Left renal cortex interstitium (tissue), 4 donors: ENCODE data around the gene ARHGAP23. TPM values are rescaled to one million over a fixed set of nuclear protein-coding genes. Genes with fewer than 3 reads are reported as not detected.
"Not testable (repeated sequence)": the region's sequence is repeated elsewhere in the genome, so short reads cannot be mapped to it uniquely, and the experiment has no call there.

Experiments
- DNase-seq, 4 donors: peaks; one replicate each; pipeline ENCODE4 v3.0.0-alpha.2; 2013; ENCODE audit warnings: low read depth in 4 of 4, low spot score in 2 of 4, missing footprints in 1 of 4
- polyA plus RNA-seq, 4 donors: library from polyadenylated mRNA; unstranded; fragments of 120-200 nt; gene quantifications; one replicate each; pipeline ENCODE4 v1.2.1, GENCODE V29; 2013; ENCODE audit not compliant: insufficient read length in 4 of 4

The ARHGAP23 gene
- polyA plus RNA-seq, 4 donors, result 54.4 to 70.4 (median 63.1) TPM

DNA sequence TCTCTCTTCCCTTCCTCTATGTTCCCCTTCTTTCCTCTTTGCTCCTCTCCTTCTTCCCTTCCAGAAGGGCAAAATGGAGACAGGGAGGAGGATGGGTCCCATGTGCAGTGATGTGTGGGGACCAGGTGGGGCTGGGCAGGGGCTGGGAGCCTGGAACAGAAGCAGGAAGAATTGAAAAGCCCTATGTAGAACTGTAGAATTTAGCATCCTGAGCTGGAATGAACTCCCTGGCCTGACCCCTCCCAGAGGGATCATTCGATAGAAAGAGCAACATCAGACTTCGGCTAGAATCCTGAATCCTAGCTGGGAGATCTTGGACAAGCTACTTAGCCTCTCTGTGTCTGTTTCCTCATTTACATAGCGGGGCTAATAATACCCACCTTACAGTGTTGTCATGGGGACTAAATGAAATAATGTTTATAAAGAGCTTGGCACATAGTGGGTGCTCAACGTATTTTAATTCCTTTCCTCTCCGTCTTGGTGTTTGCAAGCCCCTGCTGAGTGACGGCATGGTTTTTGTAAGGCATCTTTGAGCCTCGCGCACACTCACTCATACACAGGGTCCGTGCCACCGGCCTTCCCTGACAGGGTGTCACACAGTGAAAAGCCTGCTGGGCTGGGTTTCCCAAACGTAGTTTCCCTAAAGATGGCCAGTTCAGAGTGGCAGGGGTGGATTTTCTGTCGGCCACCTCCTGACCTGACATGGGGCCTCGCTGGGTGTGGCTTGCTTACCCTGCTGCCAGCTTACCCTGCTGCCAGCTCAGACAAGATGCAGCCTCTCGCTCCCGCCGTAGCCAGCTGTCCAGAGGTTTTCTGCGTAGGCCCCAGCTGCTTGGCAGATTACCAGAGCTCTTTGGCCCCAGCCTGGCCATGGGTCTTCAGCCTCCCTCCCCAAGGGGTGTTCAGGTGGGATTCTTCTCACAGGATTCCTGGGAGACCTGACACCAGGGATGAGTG, 6.1 kb upstream of the ARHGAP23 start:
- DNase-seq, result no peak

DNA sequence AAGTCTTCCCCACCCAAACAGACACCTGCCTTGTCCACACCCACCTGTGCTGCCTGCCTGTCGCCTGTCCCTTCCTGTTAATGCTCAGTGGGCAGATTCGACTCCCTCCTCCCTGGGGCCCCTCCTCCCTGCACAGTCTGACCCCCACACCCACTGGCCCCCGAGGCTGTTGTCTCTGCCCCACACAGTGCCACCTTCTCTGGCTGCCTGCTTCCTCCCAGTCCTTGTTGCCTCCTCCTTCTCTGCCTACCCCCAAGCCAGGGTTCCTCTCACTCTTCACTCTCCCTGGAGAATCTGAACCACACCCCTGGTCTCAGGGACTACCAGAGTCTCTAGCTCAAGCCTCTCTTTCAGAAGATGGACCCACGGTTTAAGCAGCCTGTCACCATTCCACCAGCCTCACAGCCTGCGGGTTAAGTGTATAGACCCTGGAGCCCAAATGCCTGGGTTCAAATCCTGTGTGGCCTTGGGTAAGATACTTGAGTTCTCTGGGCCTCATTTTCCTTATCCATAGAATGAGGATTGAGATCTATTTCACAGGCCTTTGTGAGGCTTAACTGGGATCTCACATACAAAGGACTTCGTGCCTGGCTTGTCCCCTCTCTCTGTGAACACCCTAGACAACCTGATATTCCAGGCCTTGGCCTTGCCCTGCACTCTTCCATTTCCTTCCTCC, 3.8 kb upstream of the ARHGAP23 start:
- no peak for DNase-seq

DNA sequence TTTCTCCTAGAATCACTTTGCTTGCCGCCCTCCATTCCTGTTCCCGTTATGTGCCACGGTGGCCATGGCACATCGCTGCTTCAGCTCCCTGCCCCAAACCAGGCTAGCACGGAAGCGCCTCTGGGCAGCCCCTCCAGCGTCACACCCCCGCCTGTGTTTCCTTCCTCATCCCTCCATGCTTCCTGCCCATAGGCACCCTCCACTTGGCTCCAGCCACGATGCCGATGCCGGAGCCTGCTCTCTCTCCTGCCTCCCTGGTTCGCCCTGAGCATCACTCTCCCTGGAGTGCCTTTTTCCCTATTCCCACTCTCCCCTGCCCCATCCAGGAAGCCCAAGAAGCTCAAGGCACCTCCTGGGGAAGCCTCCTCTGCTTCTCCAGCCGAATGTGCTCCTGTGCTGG, 3.2 kb upstream of the ARHGAP23 start:
- DNase-seq, result no peak

DNA sequence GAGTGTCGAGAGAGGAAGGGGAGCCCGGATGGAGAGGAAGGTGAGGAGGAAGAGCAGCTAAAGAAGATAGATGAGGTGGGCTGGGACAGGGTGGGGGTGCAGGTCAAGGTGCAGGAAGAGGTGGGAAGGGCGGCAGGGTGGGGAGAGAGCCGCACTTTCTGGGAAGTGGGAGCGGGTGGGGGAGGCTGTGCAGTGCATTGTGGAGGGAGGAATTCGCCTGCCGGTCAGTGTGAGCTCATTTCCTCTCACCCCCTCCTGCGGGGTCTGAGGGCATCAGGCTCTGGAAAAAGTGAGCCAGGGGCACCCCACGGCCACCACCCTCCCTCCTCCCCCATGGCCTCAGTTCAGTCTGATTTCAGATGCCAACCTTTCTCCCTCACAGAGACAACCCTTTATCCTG, 2.5 kb upstream of the ARHGAP23 start:
- no peak for DNase-seq

DNA sequence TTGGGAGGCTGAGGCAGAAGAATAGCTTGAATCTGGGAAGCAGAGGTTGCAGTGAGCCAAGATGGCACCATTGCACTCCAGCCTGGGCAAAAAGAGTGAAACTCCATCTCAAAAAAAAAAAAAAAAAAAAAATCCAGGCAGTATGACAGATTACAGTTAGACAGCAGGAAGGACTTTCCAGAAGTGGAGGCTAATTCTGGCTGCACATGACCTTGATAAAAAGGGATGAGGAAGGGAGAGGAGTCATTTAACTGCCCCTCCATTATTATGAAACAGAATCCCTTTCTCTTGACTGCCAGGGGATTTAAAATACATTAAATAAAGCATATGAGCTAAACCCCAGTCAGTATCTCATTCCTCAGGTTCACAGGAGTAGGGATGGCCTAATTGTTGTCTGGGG, 1.8 kb upstream of the ARHGAP23 start:
- DNase-seq, result no peak

DNA sequence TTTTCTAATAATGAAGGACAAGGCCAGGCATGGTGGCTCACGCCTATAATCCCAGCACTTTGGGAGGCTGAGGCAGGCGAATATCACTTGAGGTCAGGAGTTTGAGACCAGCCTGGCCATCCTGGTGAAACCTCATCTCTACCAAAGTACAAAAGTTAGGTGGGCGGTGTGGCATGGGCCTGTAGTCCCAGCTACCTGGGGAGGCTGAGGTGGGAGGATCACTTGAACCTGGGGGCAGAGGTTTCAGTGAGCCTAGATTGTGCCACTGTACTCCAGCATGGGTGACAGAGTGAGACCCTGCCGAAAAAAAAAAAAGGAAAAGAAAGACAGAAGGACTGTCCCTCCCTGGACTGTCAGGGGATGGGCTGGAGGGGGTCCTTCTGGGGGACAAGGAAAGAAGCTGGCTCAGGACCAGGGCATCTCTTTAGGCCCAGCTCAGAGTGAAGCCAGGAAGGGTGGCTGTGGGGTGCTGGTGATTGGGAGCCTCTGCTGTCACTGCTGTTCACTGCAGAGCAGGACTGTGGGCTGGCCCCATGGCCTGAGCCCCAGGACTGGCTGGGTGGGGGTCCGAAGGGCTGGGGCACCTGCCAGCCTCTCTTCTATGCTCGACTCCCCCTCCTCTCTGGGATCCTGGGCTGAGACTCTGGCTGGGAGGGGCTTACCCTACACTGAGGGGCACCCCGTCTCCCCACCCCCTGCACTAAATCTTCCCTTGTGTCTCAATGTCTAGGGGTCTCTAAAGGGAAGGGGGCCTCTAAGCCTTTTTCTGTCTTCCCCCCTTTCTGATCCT, 909 bp upstream of the ARHGAP23 start:
- DNase-seq, result no peak

DNA sequence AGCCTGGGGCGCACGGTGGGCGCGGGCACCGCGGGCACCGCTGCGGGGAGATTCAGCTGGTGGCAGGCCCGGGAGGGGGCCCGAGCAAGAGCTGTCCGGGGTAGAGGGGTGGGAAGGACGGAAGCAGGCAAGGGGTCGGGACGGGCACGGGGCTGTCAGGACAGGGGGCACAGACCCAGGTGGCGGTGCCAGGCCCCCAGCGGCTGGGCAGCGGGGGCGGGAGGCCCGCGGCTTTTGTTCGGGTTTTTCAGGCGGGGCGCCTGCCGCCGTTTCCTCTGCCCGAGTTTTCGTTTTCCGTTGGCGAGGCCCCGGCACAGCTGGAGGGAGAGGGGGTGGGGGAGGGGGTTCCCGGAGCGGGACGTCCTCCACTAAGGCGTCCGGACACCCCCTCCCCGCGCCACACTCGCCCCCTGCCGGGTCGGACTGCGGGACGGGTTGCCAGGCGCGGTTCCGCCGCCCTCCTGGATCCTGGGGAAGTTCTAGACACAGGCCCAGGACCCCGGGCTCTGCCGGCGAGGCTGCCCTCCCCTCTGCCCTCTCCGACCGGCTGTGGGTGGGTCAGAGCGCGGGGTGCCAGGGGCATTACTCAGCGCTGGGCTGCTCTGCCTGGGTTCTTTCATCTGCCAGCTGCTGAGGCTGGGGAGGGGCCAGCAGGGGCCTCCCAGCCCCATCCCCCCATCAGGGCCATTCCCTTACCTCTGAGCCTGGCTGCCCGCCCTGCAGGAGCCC, 543 bp downstream of the ARHGAP23 start:
- no peak for DNase-seq

DNA sequence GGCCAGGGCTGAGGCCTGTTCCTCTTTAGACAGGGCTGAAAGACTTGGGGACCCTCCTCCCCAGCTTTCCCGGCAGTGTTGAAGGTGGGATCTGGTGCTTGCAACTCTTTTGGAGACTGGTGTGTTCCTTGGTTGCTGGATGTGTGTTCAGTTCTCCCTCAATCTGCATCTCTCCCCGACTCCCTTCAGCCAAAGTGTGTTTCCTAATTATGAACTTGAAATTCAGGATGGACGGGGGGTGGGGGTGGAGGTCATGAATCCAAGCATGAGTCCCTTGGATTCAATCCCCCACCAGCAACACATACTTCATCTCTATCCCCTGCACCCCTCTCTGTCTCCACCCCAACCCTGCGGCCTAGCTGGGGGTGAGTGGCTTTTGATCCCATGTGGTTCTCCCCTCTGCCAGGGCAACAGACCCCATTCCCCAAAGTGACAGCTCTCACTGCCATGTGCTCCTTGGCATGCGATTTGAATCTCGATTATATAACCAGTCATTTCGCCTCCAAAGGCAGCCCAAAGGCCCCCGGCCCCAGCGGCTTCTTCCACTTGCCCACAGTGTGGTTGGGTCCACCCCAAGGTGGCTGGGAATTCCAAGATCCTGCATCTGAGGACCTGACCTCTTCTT, 1.3 kb downstream of the ARHGAP23 start:
- no peak for DNase-seq

DNA sequence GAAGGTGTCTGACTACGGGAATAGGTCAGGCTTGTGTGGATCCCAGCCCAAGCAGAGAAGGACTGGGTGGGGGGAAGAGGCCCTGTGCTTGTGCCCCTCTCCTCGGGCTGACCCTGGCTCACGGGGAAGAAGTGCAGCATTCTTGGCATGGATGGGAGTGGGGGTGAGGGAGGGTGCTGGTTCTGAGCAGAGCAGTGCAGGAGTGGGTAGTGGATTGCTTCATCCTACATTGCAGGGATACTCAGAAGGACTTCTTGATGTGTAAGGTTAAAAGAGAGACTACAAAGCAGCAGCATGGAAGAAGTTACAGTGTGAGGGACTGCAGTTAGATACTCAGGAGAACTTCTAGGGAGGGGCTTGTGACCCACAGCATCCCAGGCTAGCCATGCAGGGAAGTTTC, 2.1 kb downstream of the ARHGAP23 start:
- DNase-seq, result no peak

DNA sequence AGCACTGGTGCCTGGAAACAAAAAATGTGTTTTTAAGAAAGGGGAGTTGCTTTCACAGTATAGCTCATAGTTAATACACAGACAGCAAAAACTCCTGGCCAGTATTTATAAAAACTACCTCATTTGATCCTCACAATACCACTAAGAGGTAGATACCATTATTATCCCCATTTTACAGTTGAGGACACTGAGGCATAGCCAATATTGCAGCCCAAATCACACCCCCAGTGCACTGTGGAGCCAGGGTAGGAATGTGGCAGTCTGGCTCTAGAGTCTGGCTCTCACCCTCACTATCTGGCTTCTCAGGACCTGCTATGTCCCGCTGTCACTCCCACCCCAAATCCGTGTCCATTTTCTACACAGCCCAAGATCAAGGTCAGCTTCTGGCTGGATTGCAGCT, 2.6 kb downstream of the ARHGAP23 start:
- DNase-seq, result no peak

DNA sequence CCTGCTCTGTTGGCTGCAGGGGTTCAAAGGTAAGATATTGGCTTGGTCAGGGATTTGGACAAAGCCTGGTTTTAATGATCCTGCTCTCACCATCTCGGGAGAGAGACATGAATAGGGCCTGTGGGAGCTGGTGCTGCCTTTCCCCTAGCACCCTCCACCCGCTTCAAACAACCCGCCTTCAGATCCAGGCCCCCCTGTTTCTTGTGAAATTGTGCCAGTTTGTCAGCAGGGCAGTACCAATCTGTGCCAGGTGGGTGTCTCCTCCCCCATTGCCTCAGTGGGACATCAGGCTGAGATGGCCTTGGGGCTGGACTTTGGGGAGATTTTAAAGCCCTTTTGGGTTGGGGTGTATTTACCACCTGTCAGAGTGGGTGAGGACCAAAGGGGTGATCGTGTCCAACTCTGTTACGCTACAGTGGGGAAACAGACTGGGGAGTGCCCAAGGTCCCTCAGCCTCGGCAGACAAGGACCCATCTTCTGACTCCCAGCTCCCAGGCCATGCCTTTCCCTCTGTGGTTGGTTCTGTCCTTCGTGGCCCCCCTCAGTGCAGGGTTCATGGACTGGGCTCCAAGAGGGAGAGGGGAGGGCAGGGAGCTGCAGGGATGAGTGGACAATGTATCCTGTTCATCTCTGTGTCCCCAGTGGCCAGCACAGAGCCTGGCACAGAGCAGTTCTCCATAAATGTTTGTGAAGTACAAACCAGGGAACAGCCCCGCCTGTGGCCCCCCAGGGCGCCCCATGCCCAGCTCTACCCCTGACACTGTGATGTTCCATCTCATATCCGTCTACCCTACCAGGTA, 3.3 kb downstream of the ARHGAP23 start:
- no peak for DNase-seq

DNA sequence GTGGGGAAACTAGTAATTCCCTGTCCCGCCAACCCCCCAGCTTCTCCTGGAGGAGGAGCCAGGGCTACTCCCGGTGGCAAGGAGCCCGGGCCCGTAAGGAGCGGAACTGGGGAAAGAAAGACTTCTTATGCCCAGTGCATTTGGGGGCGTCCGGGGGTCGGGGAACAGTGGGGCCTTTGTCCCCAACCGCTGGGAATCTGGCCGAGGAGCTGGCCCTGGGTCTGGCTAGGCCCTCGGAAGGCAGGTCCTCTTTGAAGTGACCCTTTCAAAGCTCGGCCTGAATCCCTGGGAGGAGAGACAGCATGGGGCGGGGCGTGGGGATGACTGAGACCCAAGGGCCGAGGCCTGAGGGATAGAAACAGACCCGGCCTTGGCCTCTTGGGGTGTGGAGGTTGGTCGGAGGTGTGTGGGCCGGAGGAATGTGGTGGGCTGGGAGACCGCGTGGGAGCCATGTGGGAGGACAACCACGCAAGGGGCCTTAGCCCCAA, 6.0 kb downstream of the ARHGAP23 start:
- no peak for DNase-seq

DNA sequence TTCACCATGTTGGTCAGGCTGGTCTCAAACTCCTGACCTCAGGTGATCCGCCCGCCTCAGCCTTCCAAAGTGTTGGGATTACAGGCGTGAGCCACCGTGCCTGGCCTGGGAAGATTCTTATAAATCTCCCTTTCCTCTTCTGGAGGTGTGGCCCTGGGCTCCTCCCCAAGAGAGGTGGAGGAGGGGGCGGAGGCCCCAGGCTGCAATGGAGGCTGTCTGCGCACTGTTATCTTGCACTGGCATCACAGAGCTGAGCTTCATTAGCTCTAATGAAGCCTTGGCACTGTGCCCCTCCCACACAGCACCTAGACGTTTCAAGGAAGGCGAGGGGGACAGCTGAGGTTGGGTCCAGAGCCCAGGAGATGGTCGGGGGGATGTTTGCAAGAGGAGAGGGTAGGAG, 7.5 kb downstream of the ARHGAP23 start:
- no peak for DNase-seq

DNA sequence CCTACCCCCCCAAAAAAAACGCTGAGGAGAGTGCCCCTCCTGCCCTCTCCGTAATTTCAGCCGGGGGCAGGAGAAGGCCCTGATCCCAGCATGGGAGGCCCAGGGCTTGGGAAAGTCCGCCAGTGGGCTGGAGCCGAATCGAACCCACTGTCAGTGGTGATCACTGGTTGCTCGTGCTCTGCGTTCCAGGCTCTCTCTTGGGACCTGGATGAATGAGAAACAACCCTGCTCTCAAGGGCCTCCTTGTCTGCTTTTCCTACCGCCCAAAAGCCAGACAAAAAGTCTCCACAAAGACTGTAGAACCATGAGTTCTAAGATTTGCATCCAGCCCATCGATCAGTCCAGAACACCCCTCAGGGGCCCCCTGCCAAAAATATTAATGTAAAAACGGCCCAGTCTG, 8.1 kb downstream of the ARHGAP23 start:
- DNase-seq, result no peak

DNA sequence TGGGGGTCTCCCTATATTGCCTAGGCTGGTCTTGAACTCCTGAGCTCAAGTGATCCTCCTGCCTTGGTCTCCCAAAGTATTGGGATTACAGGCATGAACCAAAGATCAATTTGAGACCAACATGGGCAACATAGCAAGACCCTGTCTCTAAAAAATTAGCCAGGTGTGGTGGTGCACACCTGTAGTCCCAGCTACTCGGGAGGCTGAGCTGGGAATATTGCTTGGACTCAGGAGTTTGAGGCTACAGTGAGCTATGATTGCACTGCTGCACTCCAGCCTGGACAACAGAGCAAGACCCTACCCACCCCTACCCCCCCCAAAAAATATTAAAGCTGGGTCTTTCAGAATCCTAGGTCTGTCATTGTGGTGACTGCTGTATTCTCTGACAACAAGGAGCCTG, 9.0 kb downstream of the ARHGAP23 start:
- not testable (repeated sequence) for DNase-seq

DNA sequence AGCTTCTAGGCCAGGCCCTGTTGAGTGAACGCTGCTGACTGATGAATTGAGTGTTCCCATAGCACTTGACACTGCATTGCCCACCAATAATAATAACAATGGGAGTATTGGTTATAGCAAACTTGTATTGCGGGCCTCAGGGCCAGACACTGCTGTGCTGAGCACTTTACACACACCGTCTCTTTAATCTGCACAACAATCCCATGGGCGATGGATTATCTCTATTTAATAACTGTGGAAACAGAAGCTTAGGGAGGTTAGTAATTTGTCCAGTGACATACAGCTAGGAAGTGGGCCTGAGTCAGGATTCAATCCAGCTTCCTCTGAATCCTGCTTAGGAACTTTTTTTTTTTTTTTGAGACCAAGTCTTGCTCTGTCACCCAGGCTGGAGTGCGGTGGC, 11.2 kb downstream of the ARHGAP23 start:
- no peak for DNase-seq

DNA sequence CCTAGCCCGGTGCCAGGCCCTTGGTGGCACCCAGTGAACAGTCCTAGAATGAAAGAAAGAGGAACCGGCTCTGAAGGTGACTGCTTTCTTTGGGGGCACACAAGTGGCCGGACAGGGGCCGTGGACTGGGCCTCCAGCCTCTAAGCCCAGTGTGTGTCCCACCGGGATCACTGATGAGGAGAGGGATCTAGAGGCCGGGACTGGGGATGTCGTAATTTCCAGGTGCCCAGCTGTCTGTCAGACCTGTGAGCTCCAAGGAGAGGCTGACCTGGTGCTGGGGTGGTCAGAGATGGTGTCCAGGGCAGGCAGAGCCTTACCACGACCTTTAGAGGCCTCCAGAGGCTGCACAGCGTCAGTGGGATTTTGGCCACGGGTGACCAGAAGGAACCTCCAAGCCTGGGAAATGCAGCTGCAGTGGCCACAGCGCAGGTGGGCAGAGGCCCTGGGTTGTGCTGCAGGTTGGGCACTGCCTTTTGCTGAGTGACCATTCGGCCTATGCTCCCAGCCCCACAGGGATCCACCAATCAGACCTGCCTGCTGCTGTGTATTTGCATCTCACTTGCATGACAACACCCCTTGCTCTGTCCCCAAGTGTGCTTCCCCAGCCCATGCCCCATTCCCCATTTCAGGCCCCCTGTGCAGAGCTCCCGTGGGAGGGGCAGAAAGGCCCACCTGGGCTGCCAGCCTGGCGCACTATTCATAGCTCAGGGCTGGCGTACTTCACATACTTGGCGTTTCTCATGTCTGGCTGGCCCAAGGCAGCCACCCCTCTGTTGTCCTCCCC, 12.5 kb downstream of the ARHGAP23 start:
- DNase-seq, result no peak

DNA sequence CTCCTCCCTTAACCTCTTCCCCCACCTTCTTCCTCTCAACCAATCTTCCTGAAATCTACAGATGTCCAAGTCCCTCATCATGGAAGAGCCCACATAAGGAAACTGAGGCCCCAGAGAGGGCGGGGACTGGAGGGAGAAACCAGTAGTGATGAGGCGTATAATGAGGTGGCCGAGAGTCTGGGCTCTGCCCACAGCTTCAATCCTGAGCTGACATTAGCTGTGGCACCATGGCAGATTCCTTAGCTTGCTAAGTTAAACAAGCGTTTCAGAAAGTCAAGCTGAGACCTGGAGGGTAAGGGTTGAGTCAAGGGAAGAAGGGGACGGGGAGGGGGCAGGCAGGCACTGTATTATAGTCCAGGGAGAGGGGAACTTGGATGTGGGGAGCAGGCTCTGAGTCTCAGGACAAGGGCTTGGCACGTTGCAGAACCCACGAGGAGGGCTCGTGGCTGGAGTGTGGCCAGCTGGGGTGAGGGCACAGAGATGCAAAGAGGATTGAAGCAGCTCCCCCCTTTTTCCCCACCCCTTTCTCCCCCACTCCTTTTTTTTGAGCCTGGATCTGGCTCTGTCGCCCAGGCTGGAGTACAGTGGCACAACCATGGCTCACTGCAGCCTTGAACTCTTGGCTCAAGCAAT, 13.3 kb downstream of the ARHGAP23 start:
- no peak for DNase-seq
